Measurements from ENCODE around the gene HSP90AB1.
A peak's percentile ranks its signal among the peaks of the same experiment; 100 is the strongest.
"Not testable (repeated sequence)": the region's sequence is repeated elsewhere in the genome, so short reads cannot be mapped to it uniquely, and the experiment has no call there.

The HSP90AB1 gene

GRCh38 chr6:44222486-44223318, 24.2 kb upstream of the HSP90AB1 start:
- no peak for DNase-seq

DNA sequence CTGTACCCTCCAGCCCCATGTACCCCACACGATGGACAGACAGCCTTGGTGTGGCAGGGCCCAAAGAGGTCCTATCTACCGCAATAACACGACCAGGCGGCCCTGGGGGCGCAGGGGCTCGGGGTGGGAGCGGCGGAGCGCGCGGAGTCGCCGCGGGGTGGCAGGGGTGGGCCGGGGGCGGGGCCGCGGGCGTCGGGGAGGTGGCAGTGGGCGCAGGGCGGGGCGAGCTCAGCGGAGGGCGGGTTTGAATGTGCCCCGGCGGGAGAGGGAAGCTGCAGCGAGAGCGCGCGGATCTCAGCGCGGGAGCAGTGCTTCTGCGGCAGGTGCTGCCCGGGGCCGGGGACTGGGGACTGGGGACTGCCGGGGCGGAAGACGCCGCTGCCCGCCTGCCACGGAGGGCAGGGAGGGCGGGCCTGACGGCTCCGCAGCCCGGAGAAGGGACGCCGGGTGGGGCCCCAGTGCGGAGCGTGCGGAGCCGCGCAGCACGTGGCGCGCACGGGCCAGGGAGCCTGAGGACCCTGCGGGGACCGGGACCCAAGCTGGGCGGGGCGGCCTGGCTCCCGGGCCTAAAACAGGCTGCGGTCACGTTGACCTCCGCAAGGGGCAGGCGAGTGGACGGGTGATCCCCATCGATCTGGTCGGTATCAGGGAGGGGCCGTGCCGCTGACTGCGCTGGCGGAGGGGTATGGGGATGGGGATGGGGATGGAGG, 23.4 kb upstream of the HSP90AB1 start, which contains the start of gene SLC29A1:
TSS of gene SLC29A1 (plus strand) at position 277 of the 710 bp plus-strand sequence. CDS start 3,719 bp downstream, outside the sequence.
- DNase-seq = peak; percentile 41 to 54

GRCh38 chr6:44224029-44224964, 22.6 kb upstream of the HSP90AB1 start:
- no peak for DNase-seq

DNA sequence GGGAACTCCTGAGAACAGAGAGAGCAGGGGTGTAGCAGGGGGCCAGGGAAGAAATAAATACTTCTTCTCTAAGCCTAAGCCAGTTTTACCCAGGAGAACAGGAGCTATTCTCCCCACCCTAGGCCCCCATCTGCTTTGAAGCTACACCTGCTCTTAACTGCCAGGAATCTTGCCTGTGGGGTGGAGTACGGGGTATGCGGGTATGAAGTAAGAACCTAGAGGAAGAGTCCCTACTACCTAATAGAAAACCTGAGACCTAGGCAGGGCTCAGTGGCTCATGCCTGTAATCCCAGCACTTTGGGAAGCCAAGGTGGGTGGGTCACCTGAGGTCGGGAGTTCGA, 22.0 kb upstream of the HSP90AB1 start:
- DNase-seq = no peak

GRCh38 chr6:44225579-44226325, 21.1 kb upstream of the HSP90AB1 start:
- DNase-seq = no peak

DNA sequence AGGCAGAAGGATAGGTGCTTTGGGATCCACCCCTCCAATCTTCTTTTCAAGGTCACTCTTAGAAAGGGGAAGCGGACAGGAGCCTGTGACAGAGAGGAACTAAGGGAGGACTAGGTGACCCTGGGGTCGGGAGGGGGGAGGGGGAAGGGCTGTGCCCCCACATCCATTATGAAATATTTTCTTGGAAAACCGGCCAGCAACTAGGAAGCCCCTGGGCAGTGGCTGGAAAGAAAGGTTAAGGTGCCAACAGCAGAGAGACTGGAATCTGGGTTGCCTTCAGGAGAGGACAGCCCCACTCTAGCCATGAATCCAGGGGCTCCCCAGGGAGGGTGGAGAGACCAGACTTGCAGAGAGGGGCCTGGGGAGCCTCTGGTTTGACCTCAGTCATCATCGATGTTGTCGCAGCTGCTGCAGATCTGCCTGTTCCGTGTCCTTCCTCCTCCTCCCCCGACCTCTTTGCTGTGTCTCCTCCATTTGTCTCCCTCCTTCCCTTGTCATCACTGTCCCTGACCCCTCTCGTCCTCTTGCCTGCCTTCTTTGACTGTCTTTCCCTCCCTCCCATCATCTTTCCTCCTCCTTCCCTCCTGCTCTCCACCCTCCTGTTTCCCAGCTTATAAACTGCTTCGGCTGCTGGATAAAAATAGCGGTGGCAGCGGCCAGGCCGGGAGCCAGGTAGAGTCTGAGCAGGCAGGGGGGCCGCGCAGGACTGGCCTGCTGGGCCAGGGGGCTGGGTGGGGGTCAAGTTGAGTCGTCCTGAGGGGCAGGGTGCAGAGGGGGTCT, 20.3 kb upstream of the HSP90AB1 start:
- no peak for DNase-seq

DNA sequence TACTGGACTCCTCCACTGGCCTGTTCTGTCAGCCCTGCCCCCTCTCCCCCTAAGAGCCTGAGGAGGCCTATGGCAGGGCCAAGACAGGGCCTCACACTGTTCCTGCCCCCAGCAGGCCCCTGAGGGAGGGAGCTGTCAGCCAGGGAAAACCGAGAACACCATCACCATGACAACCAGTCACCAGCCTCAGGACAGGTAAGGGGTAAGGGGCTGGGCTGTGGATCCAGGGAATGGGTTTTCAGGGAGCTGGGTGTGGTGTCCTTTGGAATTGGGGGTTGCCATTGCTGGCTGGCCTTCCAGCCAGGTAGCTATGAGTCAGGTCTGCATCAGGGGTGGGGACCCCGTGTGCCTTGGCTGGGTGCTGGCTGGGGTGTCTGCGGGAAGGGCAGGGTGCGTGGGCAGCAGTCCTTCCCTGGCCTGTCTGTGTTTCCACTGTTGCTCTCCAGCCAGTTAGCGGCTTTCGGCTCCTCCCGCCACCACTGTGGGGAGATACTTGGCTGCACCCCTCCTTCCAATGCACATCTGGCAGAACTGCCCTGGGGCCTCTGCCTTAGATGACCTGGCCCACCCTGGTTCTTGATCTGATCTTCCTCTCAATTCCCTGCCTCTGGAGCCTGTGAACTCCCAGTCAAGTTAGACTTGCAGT, 19.6 kb upstream of the HSP90AB1 start:
- no peak for DNase-seq

DNA sequence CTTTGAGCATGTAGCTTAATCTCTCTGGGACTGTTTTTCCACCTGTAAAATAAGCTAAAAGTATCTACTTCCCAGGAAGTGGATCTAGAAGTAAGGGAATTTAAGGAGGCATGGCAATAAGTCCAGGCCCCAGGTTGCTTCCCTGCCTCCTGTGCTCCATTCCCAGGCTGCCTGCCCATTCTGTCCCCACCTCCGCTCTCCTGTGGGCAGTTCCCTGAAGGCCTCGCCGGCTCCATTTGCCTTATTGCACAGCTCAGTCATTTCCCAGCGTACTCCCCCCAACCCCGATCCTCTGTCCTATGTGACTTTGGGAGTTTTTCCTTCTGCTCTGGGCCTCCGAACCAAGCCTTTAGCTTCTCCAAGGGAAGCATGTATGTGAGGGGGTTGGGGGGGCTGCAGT, 18.9 kb upstream of the HSP90AB1 start:
- no peak for DNase-seq

- DNase-seq = no peak
Observed at GRCh38 chr6:44228433-44228832, 18.5 kb upstream of the HSP90AB1 start.

- DNase-seq = no peak
Observed at GRCh38 chr6:44228836-44229235, 18.1 kb upstream of the HSP90AB1 start.

DNA sequence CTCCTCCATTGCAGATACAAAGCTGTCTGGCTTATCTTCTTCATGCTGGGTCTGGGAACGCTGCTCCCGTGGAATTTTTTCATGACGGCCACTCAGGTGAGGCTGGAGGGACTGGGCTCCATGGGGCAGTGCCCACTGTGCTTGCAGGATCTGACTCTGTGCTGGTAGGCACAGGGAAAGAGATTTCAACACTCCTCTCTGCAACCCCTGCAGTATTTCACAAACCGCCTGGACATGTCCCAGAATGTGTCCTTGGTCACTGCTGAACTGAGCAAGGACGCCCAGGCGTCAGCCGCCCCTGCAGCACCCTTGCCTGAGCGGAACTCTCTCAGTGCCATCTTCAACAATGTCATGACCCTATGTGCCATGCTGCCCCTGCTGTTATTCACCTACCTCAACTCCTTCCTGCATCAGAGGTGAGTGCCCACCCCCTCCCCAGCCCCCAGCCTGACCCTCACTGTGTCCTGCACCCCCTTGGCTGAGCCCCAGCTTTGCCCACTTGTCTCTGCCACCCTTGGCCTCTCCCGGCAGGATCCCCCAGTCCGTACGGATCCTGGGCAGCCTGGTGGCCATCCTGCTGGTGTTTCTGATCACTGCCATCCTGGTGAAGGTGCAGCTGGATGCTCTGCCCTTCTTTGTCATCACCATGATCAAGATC, 17.4 kb upstream of the HSP90AB1 start:
- DNase-seq = no peak

- no peak for DNase-seq
Observed at GRCh38 chr6:44230034-44230675, 16.7 kb upstream of the HSP90AB1 start.

DNA sequence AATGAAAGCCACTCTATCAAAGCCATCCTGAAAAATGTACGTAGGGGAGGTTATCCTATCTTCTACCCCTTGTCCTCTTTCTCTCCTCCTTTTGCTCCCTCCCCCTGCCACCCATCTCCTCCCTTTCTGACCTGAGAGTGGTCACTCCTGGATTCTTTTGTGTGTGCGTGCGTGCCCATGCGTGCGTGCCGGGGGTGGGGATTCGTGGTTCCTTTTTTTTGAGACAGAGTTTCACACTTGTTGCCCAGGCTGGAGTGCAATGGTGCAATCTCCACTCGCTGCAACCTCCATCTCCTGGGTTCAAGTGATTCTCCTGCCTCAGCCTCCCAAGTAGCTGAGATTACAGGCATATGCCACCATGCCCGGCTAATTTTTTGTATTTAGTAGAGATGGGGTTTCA, 15.5 kb upstream of the HSP90AB1 start:
- DNase-seq = not testable (repeated sequence)

GRCh38 chr6:44232676-44233566, 14.0 kb upstream of the HSP90AB1 start:
- DNase-seq = no peak

DNA sequence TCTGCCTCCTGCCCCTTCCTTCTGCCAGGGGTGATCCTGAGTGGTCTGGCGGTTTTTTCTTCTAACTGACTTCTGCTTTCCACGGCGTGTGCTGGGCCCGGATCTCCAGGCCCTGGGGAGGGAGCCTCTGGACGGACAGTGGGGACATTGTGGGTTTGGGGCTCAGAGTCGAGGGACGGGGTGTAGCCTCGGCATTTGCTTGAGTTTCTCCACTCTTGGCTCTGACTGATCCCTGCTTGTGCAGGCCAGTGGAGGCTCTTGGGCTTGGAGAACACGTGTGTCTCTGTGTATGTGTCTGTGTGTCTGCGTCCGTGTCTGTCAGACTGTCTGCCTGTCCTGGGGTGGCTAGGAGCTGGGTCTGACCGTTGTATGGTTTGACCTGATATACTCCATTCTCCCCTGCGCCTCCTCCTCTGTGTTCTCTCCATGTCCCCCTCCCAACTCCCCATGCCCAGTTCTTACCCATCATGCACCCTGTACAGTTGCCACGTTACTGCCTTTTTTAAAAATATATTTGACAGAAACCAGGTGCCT, 13.3 kb upstream of the HSP90AB1 start:
- DNase-seq = no peak

GRCh38 chr6:44234101-44235025, 12.5 kb upstream of the HSP90AB1 start:
- DNase-seq = no peak

DNA sequence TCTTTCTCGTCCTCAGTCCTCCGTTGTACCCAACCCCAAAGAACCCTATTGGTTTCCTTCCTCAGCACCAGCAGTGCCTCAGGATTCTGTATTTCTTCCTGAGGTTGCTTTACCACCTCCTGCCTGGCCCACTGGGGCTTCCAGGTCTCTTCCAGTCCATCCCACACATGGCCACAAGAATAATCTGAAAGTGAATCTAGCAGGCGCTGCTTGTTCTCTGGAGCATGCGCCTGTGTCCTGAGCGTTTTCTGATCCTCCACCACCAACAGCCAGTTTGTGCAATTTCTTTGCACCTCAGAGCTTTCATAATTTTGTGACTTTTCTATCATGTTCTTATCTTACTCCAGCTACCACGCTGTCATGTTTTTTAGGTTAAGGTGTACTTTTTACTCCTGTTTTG, 11.6 kb upstream of the HSP90AB1 start:
- DNase-seq = no peak

Measured in bone marrow (tissue), 2 donors.